Transverse colon (tissue), 4 donors: ENCODE measurements around the gene BET1L. TPM values are rescaled to one million over a fixed set of nuclear protein-coding genes. Genes with fewer than 3 reads are reported as not detected.

Experiments used
- DNase-seq: peaks from one replicate; pipeline ENCODE4 v3.0.0-alpha.2; 2019
- H3K27ac ChIP-seq, 4 donors: fragments of 200-600 bp; sonication (generic); 2 replicates each; pipeline ENCODE4 v1.5.1; 2016 to 2018; ENCODE audit warnings: inconsistent platforms in 4 of 4
- H3K27me3 ChIP-seq: fragments of 200-600 bp; sonication (generic); 2 replicates; pipeline ENCODE4 v1.5.1; 2017; ENCODE audit warnings: inconsistent platforms
- H3K36me3 ChIP-seq, 4 donors: fragments of 200-600 bp; sonication (generic); 2 replicates each; pipeline ENCODE4 v1.5.1; 2017 to 2019; ENCODE audit warnings: inconsistent platforms in 4 of 4
- H3K4me1 ChIP-seq, 4 donors: fragments of 200-600 bp; sonication (generic); 2 replicates each; pipeline ENCODE4 v1.5.1; 2017 to 2020; ENCODE audit warnings: inconsistent platforms in 4 of 4
- H3K4me3 ChIP-seq, 4 donors: fragments of 200-600 bp; sonication (generic); 1 replicate in 1 of 4; 2 replicates in 3 of 4; pipeline versions ENCODE4 v1.5.1 to v1.6.1; 2017 to 2019; ENCODE audit warnings: inconsistent platforms in 4 of 4
- H3K9me3 ChIP-seq, 2 donors: fragments of 200-600 bp; sonication (generic); 2 replicates each; pipeline ENCODE4 v1.5.1; 2017 to 2019; ENCODE audit warnings: inconsistent platforms in 2 of 2
- EP300 ChIP-seq: sonication (generic); formaldehyde crosslinking; IDR thresholded peaks from one replicate; pipeline ENCODE4 v1.6.1; 2017; ENCODE audit warnings: antibody characterized with exemption, low read depth
- POLR2A ChIP-seq: fragments of 450-650 bp; IDR thresholded peaks from one replicate; pipeline ENCODE4 v1.6.1; 2016; ENCODE audit warnings: antibody characterized with exemption, mild to moderate bottlenecking, moderate library complexity
- POLR2AphosphoS5 ChIP-seq, 3 donors: sonication (generic); formaldehyde crosslinking; IDR thresholded peaks; one replicate each; pipeline ENCODE4 v1.6.1; 2016; ENCODE audit warnings: antibody characterized with exemption in 3 of 3
- WGBS, 2 donors: methylation state at CpG; one replicate each; pipeline ENCODE4 v1.1.5; 2018; ENCODE audit warnings: low coverage in 1 of 2; 5-methylcytosine and 5-hydroxymethylcytosine counted together
- in situ Hi-C, 4 donors: fragments of 200-750 bp; cut with MboI; loops; one replicate each; pipeline versions ENCODE4 v1.15.0 to v1.15.1; 2017; ENCODE audit warnings: low sequenced_read_pairs in 3 of 4, low pct_ligation_motif_present in 1 of 4, low pct_unique_long_range_greater_than_20kb in 1 of 4
- intact Hi-C: fragments of 100-400 bp; cut with DNase I; formaldehyde crosslinking; loops from one replicate; pipeline ENCODE4 v1.15.1; 2023; ENCODE audit warnings: low total_unique reads
- total RNA-seq, 4 donors: library from RNA; depleted of rRNA; stranded (reverse); fragments of >200 nt; gene quantifications; one replicate each; pipeline ENCODE4 v1.1.0, GENCODE V29; 2016
- TF ChIP-seq, protein P1 (sequence below), 5 experiments: fragments of 200-600 bp in 3 of 5; fragments of 450-650 bp in 2 of 5; sonication (generic) in 3 of 5; IDR thresholded peaks; 1 replicate in 2 of 5; 2 replicates in 3 of 5; pipeline ENCODE4 v1.5.1; 2016 to 2017; ENCODE audit warnings: antibody characterized with exemption in 5 of 5, inconsistent platforms in 3 of 5, mild to moderate bottlenecking in 2 of 5, moderate library complexity in 1 of 5

Gene BET1L
- total RNA-seq, 4 donors from 2014 or later: 31.8 to 111 (median 36.6) TPM

DNA sequence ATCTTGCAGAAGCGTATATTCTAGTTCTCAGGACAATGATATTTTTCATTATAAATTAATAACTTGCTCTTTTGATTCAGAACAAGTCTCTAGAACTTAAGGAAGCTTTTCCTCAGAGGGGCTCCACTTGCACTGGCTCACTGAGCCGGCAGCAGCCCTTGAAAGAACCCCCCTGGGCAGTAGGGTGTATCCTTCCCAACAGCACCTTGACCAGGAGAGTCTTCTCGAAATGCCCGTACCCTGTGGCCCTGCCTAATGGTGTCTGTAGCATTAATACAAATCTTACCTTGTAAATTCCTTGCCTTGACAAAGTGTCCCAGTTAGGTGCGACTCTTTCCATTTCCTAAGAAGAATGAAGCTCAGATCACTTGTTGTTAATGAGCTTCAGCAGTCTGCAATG is 43.1 kb upstream of the BET1L start:
- in situ Hi-C loops (loop anchor here in 1 of 4 donors (10.0 kb wide), 1 partner anchor 115 kb away; the partner anchor contains the start of gene B4GALNT4), intact Hi-C loops (no loop called here)
- no peak overlapping the region for H3K4me3 ChIP-seq
- TF ChIP-seq POLR2A (no peak), POLR2AphosphoS5 (IDR thresholded peaks at IDR 0.05) (no peak)
- no peaks in the 10 kb centered on the region for H3K27me3 ChIP-seq
- no peaks in the 10 kb centered on the region for H3K9me3 ChIP-seq
- 83 to 95% methylated on average over 3 to 5 of the region's 5 CpGs for WGBS, 2 donors
- peaks cover 0 to 44% (median 18%) of the 10 kb centered on the region in 4 donors for H3K36me3 ChIP-seq
- no peaks in the 10 kb centered on the region for H3K4me1 ChIP-seq
- DNase-seq: no peak
- no peak overlapping the region for H3K27ac ChIP-seq

GRCh38 chr11:249062-249461 is 41.9 kb upstream of the BET1L start:
- no peak for TF ChIP-seq EP300
- no peak for TF ChIP-seq POLR2AphosphoS5 (IDR thresholded peaks at IDR 0.05)
- no peak for TF ChIP-seq POLR2A
- TF ChIP-seq, protein P1, sequence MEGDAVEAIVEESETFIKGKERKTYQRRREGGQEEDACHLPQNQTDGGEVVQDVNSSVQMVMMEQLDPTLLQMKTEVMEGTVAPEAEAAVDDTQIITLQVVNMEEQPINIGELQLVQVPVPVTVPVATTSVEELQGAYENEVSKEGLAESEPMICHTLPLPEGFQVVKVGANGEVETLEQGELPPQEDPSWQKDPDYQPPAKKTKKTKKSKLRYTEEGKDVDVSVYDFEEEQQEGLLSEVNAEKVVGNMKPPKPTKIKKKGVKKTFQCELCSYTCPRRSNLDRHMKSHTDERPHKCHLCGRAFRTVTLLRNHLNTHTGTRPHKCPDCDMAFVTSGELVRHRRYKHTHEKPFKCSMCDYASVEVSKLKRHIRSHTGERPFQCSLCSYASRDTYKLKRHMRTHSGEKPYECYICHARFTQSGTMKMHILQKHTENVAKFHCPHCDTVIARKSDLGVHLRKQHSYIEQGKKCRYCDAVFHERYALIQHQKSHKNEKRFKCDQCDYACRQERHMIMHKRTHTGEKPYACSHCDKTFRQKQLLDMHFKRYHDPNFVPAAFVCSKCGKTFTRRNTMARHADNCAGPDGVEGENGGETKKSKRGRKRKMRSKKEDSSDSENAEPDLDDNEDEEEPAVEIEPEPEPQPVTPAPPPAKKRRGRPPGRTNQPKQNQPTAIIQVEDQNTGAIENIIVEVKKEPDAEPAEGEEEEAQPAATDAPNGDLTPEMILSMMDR (IDR thresholded peaks at IDR 0.05): no peak
- 85 to 87% methylated on average over 7 to 8 of the region's 8 CpGs for WGBS, 2 donors
- in situ Hi-C loops (no loop called here), intact Hi-C loops (no loop called here)
- no peak for DNase-seq
- Histone ChIP-seq H3K4me3 (no peak overlapping the region), H3K4me1 (no peaks in the 10 kb centered on the region), H3K27me3 (no peaks in the 10 kb centered on the region), H3K27ac (no peak overlapping the region), H3K9me3 (no peaks in the 10 kb centered on the region), H3K36me3 (peaks cover 0 to 56% (median 23%) of the 10 kb centered on the region in 4 donors)

DNA sequence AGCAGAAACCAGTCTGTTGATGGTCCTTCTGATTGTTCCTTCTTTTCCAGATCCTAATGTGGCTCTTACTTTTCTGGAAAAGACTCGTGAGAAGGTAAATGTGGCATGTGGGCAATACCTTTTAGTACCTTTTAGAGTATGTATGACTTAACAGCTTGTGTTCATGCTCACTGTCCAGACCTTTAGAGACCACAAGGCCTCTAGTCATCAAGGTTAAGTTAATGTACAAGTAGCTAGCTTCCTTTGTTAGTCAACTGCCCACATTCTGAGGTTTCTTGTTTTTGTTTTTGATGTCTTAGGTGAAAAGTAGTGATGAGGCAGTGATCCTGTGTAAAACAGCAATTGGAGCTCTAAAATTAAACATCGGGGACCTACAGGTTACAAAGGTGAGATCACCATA is 37.2 kb upstream of the BET1L start:
- intact Hi-C loops (no loop called here), in situ Hi-C loops (no loop called here)
- H3K36me3 ChIP-seq: peaks cover 0 to 66% (median 32%) of the 10 kb centered on the region in 4 donors
- no peak overlapping the region for H3K27ac ChIP-seq
- H3K9me3 ChIP-seq: no peaks in the 10 kb centered on the region
- H3K27me3 ChIP-seq: no peaks in the 10 kb centered on the region
- H3K4me1 ChIP-seq: no peaks in the 10 kb centered on the region
- no peak overlapping the region for H3K4me3 ChIP-seq
- 95 to 97% methylated on average over 2 of the region's 2 CpGs for WGBS, 2 donors
- TF ChIP-seq, protein P1 (IDR thresholded peaks at IDR 0.05): no peak
- no peak for TF ChIP-seq POLR2A
- TF ChIP-seq POLR2AphosphoS5 (IDR thresholded peaks at IDR 0.05): no peak
- no peak for TF ChIP-seq EP300
- no peak for DNase-seq

DNA sequence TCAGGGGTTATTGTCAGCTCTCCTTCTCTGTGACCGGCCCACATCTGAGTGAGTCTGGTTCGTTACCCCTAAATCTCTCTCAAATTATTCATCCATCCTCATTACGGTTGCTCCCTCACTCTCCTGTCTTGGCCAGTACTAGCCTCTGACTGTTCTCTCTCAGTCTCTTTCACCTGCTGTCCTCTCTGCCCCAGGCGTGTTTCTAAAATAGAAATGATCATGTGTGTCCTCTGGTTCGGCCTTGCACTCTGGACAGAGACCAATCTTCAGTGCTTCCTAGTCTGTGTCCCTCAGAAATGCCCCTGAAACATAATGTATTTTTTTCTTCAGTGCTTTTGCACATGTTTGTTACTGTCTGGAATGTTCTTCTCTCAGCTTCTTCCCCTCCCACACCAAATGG is 34.4 kb upstream of the BET1L start:
- in situ Hi-C loops: no loop called here
- WGBS, 2 donors: 90 to 94% methylated on average over 5 of the region's 5 CpGs

More for the DNA sequence above, 34.4 kb upstream of the BET1L start:
- Histone ChIP-seq H3K4me1 (peaks cover 12 to 16% (median 12%) of the 10 kb centered on the region in 4 donors), H3K4me3 (no peak overlapping the region), H3K9me3 (no peaks in the 10 kb centered on the region), H3K36me3 (peaks cover 0 to 41% (median 18%) of the 10 kb centered on the region in 4 donors), H3K27me3 (no peaks in the 10 kb centered on the region), H3K27ac (no peak overlapping the region)
- no peak for DNase-seq
- intact Hi-C loops: no loop called here
- no peak for TF ChIP-seq EP300
- TF ChIP-seq POLR2AphosphoS5 (IDR thresholded peaks at IDR 0.05): no peak
- TF ChIP-seq, protein P1 (IDR thresholded peaks at IDR 0.05): no peak
- no peak for TF ChIP-seq POLR2A
